Measurements from ENCODE around the gene CSMD2.

The CSMD2 gene

DNA sequence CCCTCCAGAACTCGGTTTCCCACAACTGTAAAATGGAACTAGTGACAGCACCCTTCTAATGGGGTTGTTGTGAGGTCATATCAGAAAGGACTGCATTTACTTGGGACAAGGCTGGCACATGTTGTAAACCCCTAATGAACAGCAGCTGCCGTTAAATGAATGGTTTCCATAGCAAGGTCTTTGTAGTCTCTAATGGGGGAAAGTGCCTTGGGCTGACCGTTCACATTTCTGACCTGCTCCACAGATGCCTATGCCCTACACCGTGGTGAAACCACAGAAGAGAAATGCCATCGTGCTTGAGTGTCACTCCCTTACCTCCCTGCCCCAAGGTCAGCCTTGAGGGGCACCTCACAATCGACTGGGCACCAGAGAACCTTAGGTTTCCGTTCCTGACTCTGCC, 549.5 kb downstream of the CSMD2 start:
- WGBS (ENCODE audit: extremely low coverage, insufficient coverage, low lambda C conversion rate): no CpG with 5 or more reads among the region's 7 CpGs

GRCh38 chr1:33610864-33611455, 554.1 kb downstream of the CSMD2 start:
- Histone ChIP-seq H4K8ac (ENCODE audit: low read depth, low read length) (no peak overlapping the region), H2BK15ac (replicated peaks; ENCODE audit: low read depth) (no peak overlapping the region), H2BK120ac (ENCODE audit: low read depth, low read length) (no peak overlapping the region), H3K79me1 (ENCODE audit: low read length) (no peaks in the 10 kb centered on the region), H3K56ac (ENCODE audit: low read length) (no peak overlapping the region), H3K27ac (ENCODE audit: low read depth, low read length) (no peak overlapping the region), H3K18ac (ENCODE audit: low read length) (no peak overlapping the region), H2BK5ac (ENCODE audit: low read length) (no peak overlapping the region), H3K9ac (ENCODE audit: low read length) (no peak overlapping the region), H3K4me1 (ENCODE audit: control insufficient read depth, low read depth, low read length) (no peaks in the 10 kb centered on the region), H3K4ac (ENCODE audit: low read depth, low read length) (no peak overlapping the region), H4K5ac (ENCODE audit: low read length) (no peak overlapping the region), H3K4me3 (ENCODE audit: low read length) (no peak overlapping the region), H3K4me2 (ENCODE audit: low read length) (no peak overlapping the region), H3K27me3 (ENCODE audit: insufficient read depth, low read length, poor library complexity) (no peaks in the 10 kb centered on the region), H2AK5ac (ENCODE audit: low read length) (no peak overlapping the region), H3K79me2 (ENCODE audit: control insufficient read depth, insufficient read depth, low read length) (no peaks in the 10 kb centered on the region), H3K23ac (ENCODE audit: low read length) (no peak overlapping the region), H3K36me3 (ENCODE audit: control insufficient read depth, insufficient read depth, low read length) (no peaks in the 10 kb centered on the region)
- no CpG with 5 or more reads among the region's 14 CpGs for WGBS (ENCODE audit: extremely low coverage, insufficient coverage, low lambda C conversion rate)
- no peak for DNase-seq

More for the DNA sequence above, 549.5 kb downstream of the CSMD2 start:
- H3K4ac ChIP-seq (ENCODE audit: low read depth, low read length): no peak overlapping the region
- H4K8ac ChIP-seq (ENCODE audit: low read depth, low read length): no peak overlapping the region
- H3K4me1 ChIP-seq (ENCODE audit: control insufficient read depth, low read depth, low read length): no peaks in the 10 kb centered on the region
- no peak overlapping the region for H2BK5ac ChIP-seq (ENCODE audit: low read length)
- H3K56ac ChIP-seq (ENCODE audit: low read length): no peak overlapping the region
- H3K27me3 ChIP-seq (ENCODE audit: insufficient read depth, low read length, poor library complexity): no peaks in the 10 kb centered on the region
- H2BK120ac ChIP-seq (ENCODE audit: low read depth, low read length): no peak overlapping the region
- H4K5ac ChIP-seq (ENCODE audit: low read length): no peak overlapping the region
- H3K79me1 ChIP-seq (ENCODE audit: low read length): no peaks in the 10 kb centered on the region
- H3K4me3 ChIP-seq (ENCODE audit: low read length): no peak overlapping the region
- H3K79me2 ChIP-seq (ENCODE audit: control insufficient read depth, insufficient read depth, low read length): no peaks in the 10 kb centered on the region
- H2AK5ac ChIP-seq (ENCODE audit: low read length): no peak overlapping the region
- H3K27ac ChIP-seq (ENCODE audit: low read depth, low read length): no peak overlapping the region
- no peak for DNase-seq
- no peak overlapping the region for H2BK15ac ChIP-seq (replicated peaks; ENCODE audit: low read depth)
- no peak overlapping the region for H3K4me2 ChIP-seq (ENCODE audit: low read length)
- H3K36me3 ChIP-seq (ENCODE audit: control insufficient read depth, insufficient read depth, low read length): no peaks in the 10 kb centered on the region
- H3K9ac ChIP-seq (ENCODE audit: low read length): no peak overlapping the region
- H3K18ac ChIP-seq (ENCODE audit: low read length): no peak overlapping the region
- H3K23ac ChIP-seq (ENCODE audit: low read length): no peak overlapping the region

DNA sequence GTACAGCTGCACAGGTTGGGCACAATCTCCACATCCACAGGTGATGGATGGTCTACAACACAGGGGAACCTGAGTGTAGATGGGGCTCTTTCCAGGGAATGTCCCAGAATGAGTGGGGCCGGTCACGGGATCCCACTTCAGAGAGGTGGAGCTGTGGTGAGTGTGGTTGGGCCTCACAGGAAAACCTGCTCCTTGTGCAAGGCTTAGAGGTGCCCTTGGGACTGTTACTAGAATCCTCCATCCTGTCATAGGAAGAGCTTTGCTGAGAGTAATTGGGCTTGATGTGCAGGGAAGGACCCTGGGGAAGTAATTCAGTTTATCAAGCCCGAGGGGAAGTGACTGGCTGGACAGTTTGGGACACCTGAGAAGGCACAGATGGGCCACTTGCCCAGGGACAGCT, 554.6 kb downstream of the CSMD2 start:
- WGBS (ENCODE audit: extremely low coverage, insufficient coverage, low lambda C conversion rate): no CpG with 5 or more reads among the region's 3 CpGs
- Histone ChIP-seq H4K8ac (ENCODE audit: low read depth, low read length) (no peak overlapping the region), H3K23ac (ENCODE audit: low read length) (no peak overlapping the region), H3K4me3 (ENCODE audit: low read length) (no peak overlapping the region), H3K27ac (ENCODE audit: low read depth, low read length) (no peak overlapping the region), H4K5ac (ENCODE audit: low read length) (no peak overlapping the region), H3K18ac (ENCODE audit: low read length) (no peak overlapping the region), H3K4ac (ENCODE audit: low read depth, low read length) (no peak overlapping the region), H3K36me3 (ENCODE audit: control insufficient read depth, insufficient read depth, low read length) (no peaks in the 10 kb centered on the region), H2BK120ac (ENCODE audit: low read depth, low read length) (no peak overlapping the region), H2AK5ac (ENCODE audit: low read length) (no peak overlapping the region), H3K79me1 (ENCODE audit: low read length) (no peaks in the 10 kb centered on the region), H3K9ac (ENCODE audit: low read length) (no peak overlapping the region), H3K4me2 (ENCODE audit: low read length) (no peak overlapping the region), H2BK5ac (ENCODE audit: low read length) (no peak overlapping the region), H3K4me1 (ENCODE audit: control insufficient read depth, low read depth, low read length) (no peaks in the 10 kb centered on the region), H3K79me2 (ENCODE audit: control insufficient read depth, insufficient read depth, low read length) (no peaks in the 10 kb centered on the region), H3K27me3 (ENCODE audit: insufficient read depth, low read length, poor library complexity) (no peaks in the 10 kb centered on the region), H3K56ac (ENCODE audit: low read length) (no peak overlapping the region), H2BK15ac (replicated peaks; ENCODE audit: low read depth) (no peak overlapping the region)
- no peak for DNase-seq

- Histone ChIP-seq H3K36me3 (ENCODE audit: control insufficient read depth, insufficient read depth, low read length) (no peaks in the 10 kb centered on the region), H3K4ac (ENCODE audit: low read depth, low read length) (no peak overlapping the region), H4K8ac (ENCODE audit: low read depth, low read length) (no peak overlapping the region), H3K9ac (ENCODE audit: low read length) (no peak overlapping the region), H3K27ac (ENCODE audit: low read depth, low read length) (no peak overlapping the region), H2AK5ac (ENCODE audit: low read length) (no peak overlapping the region), H3K79me1 (ENCODE audit: low read length) (no peaks in the 10 kb centered on the region), H3K4me2 (ENCODE audit: low read length) (no peak overlapping the region), H3K79me2 (ENCODE audit: control insufficient read depth, insufficient read depth, low read length) (no peaks in the 10 kb centered on the region), H4K5ac (ENCODE audit: low read length) (no peak overlapping the region), H3K27me3 (ENCODE audit: insufficient read depth, low read length, poor library complexity) (no peaks in the 10 kb centered on the region), H2BK15ac (replicated peaks; ENCODE audit: low read depth) (no peak overlapping the region), H3K4me1 (ENCODE audit: control insufficient read depth, low read depth, low read length) (no peaks in the 10 kb centered on the region), H3K18ac (ENCODE audit: low read length) (no peak overlapping the region), H2BK120ac (ENCODE audit: low read depth, low read length) (no peak overlapping the region), H3K4me3 (ENCODE audit: low read length) (no peak overlapping the region), H2BK5ac (ENCODE audit: low read length) (no peak overlapping the region), H3K56ac (ENCODE audit: low read length) (no peak overlapping the region), H3K23ac (ENCODE audit: low read length) (no peak overlapping the region)
- DNase-seq: no peak
- no CpG with 5 or more reads among the region's 5 CpGs for WGBS (ENCODE audit: extremely low coverage, insufficient coverage, low lambda C conversion rate)
Measured at GRCh38 chr1:33609739-33610138, 555.3 kb downstream of the CSMD2 start.

DNA sequence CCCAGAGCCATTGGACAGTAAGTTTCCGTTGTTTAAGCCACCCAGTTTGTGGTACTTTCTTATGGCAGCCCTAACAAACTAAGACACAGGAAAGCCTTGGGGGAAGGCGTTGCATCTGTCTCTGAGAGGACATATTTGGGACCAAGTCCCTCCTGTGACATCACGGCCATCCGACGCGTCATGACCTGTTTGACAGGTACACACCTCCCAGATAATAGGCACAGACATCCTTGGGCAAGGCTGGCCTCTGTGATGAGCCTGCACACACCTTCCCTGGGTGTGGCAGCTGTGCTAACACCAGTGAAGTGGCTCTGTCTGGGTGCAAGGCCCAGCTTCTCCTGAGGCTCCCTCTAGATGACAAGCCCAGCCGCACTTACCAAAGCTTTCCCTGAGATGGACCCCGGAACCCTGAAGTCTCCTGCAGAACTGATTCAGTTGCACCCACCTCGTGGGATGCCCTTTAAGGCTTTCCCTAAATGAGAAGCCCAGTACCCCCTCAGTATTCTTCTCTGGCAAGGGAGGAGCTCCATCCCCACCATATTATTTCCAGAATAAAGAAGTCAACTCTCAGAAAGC, 556.1 kb downstream of the CSMD2 start:
- H3K27me3 ChIP-seq (ENCODE audit: insufficient read depth, low read length, poor library complexity): no peaks in the 10 kb centered on the region
- H3K36me3 ChIP-seq (ENCODE audit: control insufficient read depth, insufficient read depth, low read length): no peaks in the 10 kb centered on the region
- H4K8ac ChIP-seq (ENCODE audit: low read depth, low read length): no peak overlapping the region
- DNase-seq: no peak
- H3K79me2 ChIP-seq (ENCODE audit: control insufficient read depth, insufficient read depth, low read length): no peaks in the 10 kb centered on the region
- no peak overlapping the region for H2BK15ac ChIP-seq (replicated peaks; ENCODE audit: low read depth)
- no peak overlapping the region for H3K9ac ChIP-seq (ENCODE audit: low read length)
- no peak overlapping the region for H2BK120ac ChIP-seq (ENCODE audit: low read depth, low read length)
- WGBS (ENCODE audit: extremely low coverage, insufficient coverage, low lambda C conversion rate): no CpG with 5 or more reads among the region's 9 CpGs
- no peak overlapping the region for H3K18ac ChIP-seq (ENCODE audit: low read length)
- H3K56ac ChIP-seq (ENCODE audit: low read length): no peak overlapping the region
- H3K4me3 ChIP-seq (ENCODE audit: low read length): no peak overlapping the region
- H2BK5ac ChIP-seq (ENCODE audit: low read length): no peak overlapping the region
- H3K79me1 ChIP-seq (ENCODE audit: low read length): no peaks in the 10 kb centered on the region
- no peaks in the 10 kb centered on the region for H3K4me1 ChIP-seq (ENCODE audit: control insufficient read depth, low read depth, low read length)
- H3K23ac ChIP-seq (ENCODE audit: low read length): no peak overlapping the region
- H4K5ac ChIP-seq (ENCODE audit: low read length): no peak overlapping the region
- H3K4ac ChIP-seq (ENCODE audit: low read depth, low read length): no peak overlapping the region
- H3K27ac ChIP-seq (ENCODE audit: low read depth, low read length): no peak overlapping the region
- no peak overlapping the region for H3K4me2 ChIP-seq (ENCODE audit: low read length)
- H2AK5ac ChIP-seq (ENCODE audit: low read length): no peak overlapping the region

DNA sequence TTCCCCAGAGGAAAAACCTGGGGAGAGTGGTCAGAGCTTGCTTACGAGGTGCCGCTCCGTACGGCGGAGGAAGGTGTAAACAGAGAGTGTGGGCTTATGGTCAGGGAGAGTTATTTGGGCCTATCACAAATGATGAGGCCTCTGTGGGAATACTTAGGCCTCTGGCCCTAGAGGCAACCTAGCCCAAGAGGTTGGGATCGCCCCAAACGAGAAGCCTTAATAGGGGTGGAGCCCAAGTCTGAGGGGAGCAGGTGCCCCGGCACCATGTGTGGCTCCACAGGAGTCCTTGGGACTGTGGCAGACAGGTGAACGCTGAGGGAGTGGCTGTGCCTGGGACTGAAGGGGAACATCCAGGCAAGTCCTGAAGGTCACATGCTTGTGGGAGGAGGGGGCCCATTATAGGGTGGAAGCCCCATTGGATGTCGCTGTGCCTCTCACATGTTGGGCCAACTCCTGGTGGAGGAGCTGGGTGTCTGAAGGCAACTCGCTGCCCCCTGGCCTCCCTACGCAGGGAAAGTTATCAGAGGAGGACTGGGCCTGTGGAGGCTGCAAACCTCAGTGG, 557.5 kb downstream of the CSMD2 start:
- H3K4me3 ChIP-seq (ENCODE audit: low read length): no peak overlapping the region
- DNase-seq: no peak
- H3K18ac ChIP-seq (ENCODE audit: low read length): no peak overlapping the region
- no peak overlapping the region for H4K5ac ChIP-seq (ENCODE audit: low read length)
- no peak overlapping the region for H3K4ac ChIP-seq (ENCODE audit: low read depth, low read length)
- WGBS (ENCODE audit: extremely low coverage, insufficient coverage, low lambda C conversion rate): no CpG with 5 or more reads among the region's 12 CpGs
- no peak overlapping the region for H3K56ac ChIP-seq (ENCODE audit: low read length)
- H2AK5ac ChIP-seq (ENCODE audit: low read length): no peak overlapping the region
- H3K27me3 ChIP-seq (ENCODE audit: insufficient read depth, low read length, poor library complexity): no peaks in the 10 kb centered on the region
- no peaks in the 10 kb centered on the region for H3K4me1 ChIP-seq (ENCODE audit: control insufficient read depth, low read depth, low read length)
- no peaks in the 10 kb centered on the region for H3K36me3 ChIP-seq (ENCODE audit: control insufficient read depth, insufficient read depth, low read length)
- H2BK5ac ChIP-seq (ENCODE audit: low read length): no peak overlapping the region
- no peak overlapping the region for H3K4me2 ChIP-seq (ENCODE audit: low read length)
- H3K9ac ChIP-seq (ENCODE audit: low read length): no peak overlapping the region
- H2BK120ac ChIP-seq (ENCODE audit: low read depth, low read length): no peak overlapping the region
- H4K8ac ChIP-seq (ENCODE audit: low read depth, low read length): no peak overlapping the region
- H3K79me1 ChIP-seq (ENCODE audit: low read length): no peaks in the 10 kb centered on the region
- no peaks in the 10 kb centered on the region for H3K79me2 ChIP-seq (ENCODE audit: control insufficient read depth, insufficient read depth, low read length)
- no peak overlapping the region for H2BK15ac ChIP-seq (replicated peaks; ENCODE audit: low read depth)
- H3K23ac ChIP-seq (ENCODE audit: low read length): no peak overlapping the region
- no peak overlapping the region for H3K27ac ChIP-seq (ENCODE audit: low read depth, low read length)

All from mesendoderm (in vitro differentiated cells).